RCC 7860 (cell line): ENCODE results near the gene TCP10L.

ENCODE experiments used
- DNase-seq: peaks from one replicate; pipeline ENCODE4 v3.0.0-alpha.2; 2015; ENCODE audit warnings: low spot score
- FAIRE-seq: peaks from 2 replicates; lab custom pipeline; 2012; peaks lifted over from hg19 to GRCh38; lab: Jason Lieb, UNC

Gene TCP10L

DNA sequence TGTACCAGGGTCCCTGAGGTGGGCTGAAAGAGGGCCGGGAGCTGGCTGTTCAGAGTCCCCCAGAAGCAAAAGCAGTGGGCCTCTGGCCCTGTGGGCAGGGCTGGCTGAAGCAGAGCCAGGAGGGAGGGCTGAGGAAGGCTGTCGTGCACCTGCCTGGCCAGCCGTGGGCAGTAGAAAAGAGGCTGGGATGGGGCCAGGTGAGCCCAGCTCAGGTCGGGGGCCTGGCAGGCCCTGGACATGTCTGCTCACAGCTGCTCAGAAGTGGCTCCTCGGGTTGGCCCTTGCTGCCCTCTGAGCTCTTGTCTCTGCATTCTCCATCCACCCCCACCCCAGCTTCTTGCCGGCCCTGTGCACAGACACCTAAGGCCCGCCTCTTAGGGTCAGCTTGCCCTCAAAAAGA is 60.0 kb downstream of the TCP10L start:
- FAIRE-seq (no peak), DNase-seq (no peak)

DNA sequence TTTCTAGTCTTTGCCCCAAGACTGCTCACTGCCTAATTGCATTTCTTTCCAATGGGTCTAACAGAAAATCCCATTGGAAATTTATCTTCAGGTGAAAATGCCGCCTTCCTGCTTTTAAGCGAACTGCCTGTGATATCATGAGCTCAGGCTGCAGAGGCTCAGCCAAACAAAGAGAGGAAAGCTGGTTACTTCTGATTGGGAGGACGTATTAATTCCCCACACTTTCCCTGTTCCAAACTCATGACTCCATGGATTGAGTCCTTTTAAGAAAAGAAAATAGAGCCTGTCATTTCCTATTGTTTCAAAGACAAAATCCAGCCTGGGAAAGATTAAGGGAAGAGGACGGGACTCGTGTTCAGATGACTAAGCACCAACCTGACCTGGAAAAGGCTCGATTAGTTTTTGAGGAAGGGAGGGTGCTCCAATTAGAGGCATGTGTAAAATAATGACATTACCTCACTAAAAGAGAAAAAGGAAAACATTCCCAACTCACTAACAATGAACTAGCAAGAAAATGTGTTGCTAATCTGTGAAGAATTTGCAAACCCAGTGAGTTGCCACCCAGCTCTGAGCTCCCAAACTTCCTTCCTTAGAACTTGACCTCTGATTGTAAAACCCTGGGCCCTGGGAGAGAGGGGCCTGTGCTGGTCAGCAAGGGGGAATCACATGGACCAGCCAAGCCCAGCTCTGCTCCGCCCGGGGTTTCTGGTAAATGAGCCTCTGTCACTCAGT is 61.2 kb downstream of the TCP10L start:
- FAIRE-seq (no peak), DNase-seq (no peak)
